Dermis blood vessel endothelial cell (primary cell): ENCODE results near the gene MYCL. TPM values are rescaled to one million over a fixed set of nuclear protein-coding genes. Genes with fewer than 3 reads are reported as not detected.
"Not testable (repeated sequence)": the region's sequence is repeated elsewhere in the genome, so short reads cannot be mapped to it uniquely, and the experiment has no call there.

Source experiments
- DNase-seq: peaks from one replicate; pipeline ENCODE4 v3.0.0; 2010
- total RNA-seq: library from RNA; depleted of rRNA; stranded (reverse); fragments of >200 nt; gene quantifications from 2 replicates; pipeline ENCODE4 v1.2.3, GENCODE V29; 2014

Gene MYCL
- total RNA-seq, 1 donor from 2014 or later = 0.17 TPM

DNA sequence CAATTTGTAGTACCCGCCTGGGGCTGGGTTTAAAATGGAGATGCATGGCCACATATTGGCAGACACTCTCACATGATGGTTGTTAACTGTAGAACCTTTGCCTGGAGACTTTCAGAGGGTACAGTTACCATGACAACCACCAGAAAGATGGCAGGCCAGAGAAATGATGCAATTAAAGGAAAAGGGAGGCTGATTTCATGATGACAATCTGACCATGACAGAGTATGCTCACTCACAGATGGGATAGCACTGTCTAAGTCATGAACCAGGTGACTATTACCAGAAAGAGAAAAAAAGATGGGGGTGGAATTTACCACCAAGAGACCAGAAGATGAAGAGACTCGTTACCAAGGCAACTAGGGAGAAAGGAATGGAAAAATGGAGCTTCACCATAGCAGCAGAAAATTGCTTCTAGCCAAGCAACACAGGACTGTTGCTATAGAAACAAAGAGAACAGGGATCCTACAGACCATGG is 14.9 kb downstream of the MYCL start:
- no peak for DNase-seq

DNA sequence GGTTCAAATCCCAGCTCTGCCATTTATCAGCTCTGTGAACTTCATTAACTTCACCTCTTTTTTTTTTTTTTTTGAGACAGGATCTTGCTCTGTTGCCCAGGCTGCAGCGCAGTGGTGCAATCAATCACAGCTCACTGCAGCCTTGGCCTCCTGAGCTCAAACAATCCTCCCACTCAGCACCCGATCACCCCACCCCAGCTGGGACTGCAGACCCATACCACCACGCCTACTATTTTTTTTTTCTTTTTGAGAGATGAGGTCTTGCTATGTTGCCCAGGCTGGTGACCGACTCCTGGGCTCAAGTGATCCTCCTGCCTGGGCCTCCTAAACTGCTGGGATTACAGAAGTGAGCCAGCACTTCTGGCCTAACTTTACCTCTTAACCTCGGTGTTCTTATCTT is 16.2 kb downstream of the MYCL start:
- no peak for DNase-seq

DNA sequence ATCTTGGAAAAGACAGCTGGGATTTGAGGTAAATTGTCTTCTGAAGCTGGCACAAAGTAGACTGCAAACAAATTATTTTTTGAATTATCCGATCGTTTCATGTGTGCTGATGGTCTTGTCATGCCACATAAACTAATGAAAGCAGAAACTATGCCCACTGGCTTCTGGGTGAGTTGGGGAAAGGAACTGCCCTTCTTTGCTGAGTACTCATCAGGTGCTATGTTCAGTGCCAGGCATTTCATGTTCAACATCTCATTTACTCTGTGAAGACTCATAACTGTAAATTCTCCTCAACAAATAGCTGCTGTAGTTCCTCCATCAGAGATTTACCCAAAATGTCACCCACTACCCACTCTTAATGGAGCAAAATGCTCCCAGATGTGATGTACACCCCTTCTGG is 19.6 kb downstream of the MYCL start:
- no peak for DNase-seq

DNA sequence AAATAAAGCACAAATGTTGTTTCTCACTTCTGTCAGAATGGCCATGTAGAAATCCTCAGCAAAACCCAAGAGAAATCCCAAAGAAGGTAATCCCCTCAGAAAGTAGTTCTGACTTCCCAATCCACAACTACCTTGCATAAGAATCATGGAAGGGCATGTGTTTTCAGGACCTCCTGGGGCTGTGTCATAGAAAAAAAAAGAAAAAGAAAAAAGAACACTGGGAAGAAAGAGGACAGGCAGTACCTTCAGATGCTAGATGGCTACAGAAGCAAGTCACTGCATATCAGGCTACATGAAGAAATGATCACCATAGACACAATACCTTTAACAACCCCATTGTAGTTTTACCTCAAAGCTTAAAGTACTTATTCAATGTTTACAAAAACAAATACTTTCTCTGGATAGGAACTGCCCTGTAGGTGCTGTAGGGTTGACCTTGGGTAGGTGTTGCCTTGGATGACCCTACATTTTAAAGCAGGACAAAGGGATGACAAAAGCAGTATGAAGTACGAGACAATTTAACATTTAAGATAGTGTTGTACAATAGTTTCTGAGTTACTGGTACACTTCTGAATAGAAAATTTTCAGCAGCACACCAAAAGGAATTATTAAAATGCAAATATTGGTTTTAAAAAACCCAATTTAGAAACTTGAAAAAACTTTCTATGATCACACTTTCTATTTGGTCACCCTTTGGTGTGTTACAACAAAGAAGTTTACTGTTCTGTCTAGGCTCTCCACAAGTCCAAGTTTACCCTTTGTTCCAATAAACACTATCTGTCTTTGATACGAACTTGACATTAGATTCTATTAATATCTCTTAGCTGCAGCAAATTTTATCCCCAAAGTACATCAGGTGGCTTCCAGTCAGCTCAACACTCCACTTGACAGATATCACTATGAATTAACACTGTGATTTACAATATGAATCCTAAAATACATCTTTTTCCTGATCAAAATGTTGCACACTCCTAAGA is 23.4 kb downstream of the MYCL start:
- DNase-seq = no peak

DNA sequence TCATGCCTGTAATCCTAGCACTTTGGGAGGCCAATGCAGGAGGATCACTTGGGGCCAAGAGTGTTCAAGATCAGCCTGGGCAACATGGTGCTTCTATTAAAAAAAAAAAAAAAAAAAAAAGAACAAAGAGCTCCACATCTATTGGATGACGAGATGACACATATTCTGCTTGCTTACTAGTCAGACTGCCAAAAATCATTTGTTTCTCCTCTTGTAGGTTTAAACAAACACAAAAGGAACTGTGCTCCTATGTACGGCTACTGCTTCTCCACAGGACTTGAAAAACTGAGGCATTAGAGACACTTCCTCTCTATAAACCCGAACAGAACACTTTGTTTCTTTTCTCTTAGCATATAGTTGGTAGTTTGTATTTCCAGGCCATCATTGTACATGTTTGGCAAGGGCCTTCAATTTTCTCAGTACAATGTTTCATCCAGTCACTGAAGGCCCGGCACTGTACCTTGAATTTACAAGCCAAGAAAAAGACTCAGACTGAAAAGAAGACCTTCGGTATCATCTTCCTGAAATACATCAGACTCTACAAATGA is 24.4 kb downstream of the MYCL start:
- no peak for DNase-seq

DNA sequence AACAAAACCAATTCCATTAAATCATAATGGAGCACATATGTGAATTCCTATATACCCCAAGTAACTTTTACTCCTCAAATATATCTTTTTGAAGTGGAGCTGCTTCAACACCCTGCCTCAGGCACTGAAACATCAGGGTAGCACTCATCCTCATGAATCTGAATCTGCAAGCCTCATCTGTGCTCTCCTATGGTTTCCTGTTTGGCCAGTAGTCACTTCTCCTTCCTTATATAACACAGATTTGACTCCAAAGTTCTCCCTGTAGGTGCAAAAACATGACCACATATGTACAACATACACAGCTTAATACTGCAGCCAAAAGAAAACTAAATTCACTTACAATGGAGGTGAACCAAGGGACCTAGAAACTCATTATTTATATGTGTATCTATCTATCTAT is 25.6 kb downstream of the MYCL start:
- no peak for DNase-seq

DNA sequence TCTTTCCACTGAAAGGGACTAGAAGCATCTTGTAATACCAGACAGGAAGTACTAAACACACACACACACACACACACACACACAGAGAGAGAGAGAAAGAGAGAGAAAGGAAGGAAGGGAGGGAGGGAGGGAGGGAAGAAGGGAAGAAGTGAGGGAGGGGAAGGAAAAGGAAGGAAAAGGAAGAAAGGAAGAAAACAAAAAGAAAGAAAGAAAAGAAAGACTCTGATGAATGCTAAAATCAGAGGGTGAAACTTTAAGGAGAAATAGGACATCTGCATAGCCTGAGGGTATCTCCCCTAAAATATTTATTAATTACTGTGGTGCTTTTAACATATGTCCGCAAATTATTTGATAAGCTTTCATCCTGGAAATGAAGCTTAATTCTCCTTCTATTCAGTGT is 29.0 kb downstream of the MYCL start:
- DNase-seq = no peak

DNA sequence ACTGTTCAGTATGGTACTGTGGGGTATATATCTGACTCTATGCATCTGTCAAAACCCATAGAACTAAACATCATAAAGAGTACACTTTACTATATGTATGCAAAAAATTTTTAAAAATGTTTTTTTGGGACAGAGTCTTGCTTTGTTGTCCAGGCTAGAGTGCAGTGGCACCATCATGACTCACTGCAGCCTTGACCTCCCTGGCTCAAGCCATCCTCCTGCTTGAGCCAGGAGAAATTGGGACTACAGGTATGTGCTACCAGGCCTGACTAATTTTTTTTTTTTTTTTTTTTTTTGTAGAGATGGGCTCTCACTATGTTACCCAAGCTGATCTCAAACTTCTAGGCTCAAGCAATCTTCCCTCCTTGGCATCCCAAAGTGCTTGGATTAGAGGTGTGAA is 29.9 kb downstream of the MYCL start:
- no peak for DNase-seq

DNA sequence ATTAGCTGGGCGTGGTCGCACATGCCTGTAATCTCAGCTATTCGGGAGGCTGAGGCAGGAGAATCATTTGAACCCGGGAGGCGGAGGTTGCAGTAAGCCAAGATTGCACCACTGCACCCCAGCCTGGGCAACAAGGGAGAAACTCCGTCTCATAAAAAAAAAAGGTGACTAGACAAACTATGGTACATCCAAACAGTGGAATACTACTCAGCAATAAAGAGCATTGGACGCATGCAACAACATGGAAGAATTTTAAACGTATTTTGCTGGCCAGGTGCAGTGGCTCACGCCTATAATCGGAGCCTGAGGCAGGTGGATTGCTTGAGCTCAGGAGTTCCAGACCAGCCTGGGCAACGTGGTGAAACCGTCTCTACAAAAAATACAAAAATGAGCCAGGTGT is 30.7 kb downstream of the MYCL start:
- not testable (repeated sequence) for DNase-seq

DNA sequence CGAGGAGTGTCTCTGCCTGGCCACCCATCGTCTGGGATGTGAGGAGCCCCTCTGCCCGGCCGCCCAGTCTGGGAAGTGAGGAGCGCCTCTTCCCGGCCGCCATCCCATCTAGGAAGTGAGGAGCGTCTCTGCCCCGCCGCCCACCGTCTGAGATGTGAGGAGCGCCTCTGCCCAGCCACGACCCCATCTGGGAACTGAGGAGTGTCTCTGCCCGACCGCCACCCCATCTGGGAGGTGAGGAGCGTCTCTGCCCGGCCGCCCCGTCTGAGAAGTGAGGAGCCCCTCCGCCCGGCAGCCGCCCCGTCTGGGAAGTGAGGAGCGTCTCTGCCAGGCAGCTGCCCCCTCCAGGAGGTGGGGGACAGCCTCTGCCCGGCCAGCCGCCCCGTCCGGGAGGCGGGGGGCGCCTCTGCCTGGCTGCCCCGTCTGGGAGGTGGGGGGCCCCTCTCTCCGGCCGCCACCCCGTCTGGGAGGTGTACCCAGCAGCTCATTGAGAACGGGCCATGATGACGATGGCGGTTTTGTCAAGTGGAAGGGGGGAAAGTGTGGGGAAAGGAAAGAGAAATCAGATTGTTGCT is 32.1 kb downstream of the MYCL start:
- not testable (repeated sequence) for DNase-seq

DNA sequence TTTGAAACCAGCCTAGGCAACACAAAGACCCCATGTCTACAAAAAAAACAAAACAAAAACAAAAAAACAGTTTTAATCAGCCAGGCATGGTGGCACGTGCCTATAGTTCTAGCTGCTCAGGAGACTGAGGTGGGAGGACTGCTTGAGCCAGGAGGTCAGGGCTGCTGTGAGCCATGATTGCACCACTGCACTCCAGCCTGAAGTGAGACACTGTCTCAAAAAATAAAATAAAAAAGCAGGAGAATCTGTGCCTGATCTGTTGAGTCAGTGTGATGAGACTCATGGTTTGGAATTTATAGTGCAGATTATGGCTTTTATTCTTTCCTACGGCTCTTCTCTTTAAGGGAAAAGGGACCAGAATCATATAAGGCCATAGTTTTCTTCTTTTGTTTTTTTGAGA is 35.0 kb downstream of the MYCL start:
- no peak for DNase-seq

DNA sequence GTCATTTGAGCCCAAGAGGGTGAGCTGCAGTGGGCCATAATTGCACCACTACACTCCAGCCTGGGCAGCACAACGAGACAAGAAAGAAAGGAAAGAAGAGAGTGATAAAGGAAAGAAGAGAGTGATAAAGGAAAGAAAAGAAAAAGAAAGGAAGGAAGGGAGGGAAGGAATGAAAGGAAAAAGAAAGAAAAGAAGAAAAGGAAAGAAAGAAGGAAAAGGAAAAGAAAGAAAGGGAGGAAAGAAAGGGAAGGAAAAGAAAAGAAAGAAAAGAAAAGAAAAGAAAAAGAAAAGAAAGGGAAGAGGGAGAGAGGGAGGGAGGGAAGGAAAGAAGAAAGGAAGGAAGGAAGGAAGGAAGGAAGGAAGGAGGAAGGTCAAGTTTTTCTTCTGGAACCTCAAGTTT is 36.0 kb downstream of the MYCL start:
- DNase-seq = no peak

DNA sequence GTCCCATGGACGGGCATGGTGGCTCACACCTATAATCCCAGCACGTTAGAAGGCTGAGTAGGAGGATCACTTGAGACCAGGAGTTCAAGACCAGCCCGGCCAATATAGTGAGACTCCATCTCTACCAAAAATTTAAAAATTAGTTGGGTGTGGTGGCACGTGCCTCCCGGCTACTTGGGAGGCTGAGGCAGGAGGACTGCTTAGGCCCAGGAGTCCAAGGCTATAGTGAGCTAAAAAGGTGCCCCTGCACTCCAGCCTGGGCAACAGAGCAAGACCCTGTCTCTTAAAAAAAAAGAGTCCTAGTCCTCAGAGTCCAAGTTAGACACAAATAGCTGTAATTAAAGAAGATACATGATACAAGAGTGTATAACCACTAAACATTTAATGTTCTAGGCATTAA is 38.5 kb downstream of the MYCL start:
- no peak for DNase-seq

DNA sequence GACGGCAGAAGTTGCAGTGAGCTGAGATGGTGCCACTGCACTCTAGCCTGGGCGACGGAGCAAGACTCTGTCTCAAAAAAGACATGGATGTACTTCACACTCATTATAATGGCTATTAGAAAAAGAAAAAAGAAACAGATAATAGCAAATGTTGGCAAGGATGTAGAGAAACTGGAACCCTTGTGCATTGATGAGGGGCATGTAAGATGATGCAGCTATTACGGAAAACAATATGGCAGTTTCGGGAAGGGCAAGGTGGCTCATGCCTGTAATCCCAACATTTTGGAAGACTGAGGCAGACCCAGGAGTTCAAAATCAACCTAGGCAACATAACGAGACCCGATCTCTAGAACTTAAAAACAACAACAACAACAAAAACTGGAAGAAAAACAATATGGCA is 40.7 kb downstream of the MYCL start:
- no peak for DNase-seq

DNA sequence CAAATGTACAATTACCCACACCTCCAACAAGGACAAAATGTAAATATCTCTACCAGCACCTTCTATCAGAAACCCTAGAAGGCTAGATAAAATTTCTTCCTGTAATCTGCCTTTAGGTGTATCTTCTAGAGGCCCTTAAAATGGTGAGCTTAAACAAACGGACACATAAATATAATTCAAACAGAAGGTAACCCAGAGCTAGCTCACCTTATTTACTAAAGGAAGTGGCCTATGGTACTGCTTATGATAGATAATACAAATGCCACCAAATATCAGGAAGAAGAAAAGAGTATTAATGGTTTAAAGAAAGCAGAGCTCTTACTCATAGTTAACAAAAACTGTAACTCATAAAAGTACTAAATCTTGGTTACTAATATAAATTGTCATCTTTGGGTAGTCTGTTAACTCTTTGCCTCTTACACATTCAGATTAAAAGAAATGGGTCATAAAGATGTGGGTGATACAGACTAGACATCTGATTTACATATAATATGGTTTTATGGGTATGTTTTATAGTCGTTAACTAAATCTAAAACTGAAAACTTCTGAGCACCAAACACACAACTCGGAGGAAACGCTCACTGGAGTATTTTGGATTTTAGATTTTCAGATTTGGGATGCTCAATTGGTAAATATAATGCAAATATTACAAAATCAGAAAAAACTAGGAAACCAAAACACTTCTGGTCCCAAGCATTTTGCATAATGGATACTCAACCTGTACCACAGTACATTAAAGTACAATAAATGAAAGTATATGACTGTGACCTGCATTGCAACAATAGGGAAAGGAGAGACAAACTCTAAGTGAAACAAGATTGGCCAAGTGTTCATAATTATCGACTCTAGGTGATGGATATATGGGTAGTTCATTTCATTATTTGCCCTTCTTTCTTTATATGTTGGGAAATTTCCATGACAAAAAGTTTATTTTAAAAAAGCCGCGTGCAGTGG is 41.6 kb downstream of the MYCL start:
- DNase-seq = no peak

DNA sequence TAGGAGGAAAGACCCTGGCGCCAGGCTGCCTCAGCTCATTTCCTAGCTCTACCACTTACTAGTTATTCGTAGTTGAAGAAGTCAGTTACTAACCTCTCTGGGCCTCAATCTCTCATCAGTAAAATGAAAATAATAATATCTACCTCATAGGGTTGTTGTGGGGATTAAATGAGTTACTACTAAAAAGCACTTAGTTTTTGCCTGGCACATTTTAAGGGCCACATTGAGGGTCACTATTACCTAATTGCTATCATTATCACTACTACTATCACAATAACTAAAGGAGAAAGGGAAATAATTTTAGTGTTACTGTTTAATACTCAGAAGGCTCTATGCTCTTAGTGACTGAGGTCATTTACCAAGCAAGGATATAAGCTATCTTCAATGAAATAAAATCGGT is 43.4 kb downstream of the MYCL start:
- DNase-seq = no peak

DNA sequence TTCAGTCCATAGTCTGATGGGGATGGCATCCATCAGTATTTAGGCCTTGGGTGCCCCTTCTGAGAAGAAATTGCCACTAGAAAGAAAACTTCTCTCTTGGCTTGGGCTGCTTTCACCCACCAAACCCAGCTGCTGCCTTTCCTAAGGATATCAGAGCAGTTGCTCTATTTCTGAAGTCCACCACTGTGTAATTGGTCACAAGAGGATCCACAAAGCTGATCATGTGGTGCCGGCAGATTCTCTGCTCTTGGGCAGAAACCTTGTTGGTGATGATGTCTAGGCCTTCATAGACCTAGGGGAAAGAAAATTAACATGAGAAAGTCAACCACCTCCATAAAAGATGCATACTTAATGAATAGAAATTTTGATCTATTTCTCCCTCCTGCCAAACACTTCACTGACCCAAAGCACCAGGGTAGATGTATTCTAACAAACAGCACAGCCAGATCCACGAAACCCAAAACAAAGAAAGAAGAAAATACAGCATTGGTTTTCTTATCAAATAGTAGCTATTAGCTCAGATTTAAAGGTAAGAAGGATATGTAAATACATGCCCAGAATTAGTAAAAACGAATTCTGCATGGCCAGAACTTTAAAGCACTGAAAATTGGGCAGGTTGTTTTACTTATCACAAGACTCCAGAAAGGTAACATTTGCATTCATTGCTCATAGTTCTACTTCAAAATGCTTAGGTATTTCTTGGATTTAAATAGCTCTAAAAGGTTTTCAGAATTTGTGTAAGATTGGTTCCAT is 44.4 kb downstream of the MYCL start:
- DNase-seq = no peak

DNA sequence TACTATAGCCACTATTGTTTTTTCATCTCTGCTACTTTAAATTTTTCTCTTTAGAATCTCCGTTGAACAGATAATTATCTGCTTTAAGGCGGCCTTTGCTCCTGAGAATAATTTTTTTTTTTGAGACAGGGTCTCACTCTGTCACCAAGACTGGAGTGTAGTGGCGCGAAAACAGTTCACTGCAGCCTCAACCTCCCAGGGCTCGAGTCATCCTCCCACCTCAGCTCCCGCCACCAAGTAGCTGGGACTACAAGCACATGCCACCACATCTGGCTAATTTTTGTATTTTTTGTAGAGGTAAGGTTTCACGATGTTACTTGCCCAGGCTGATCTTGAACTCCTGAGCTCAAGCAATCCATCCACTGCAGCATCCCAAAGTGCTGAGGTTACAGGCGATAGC is 47.0 kb downstream of the MYCL start:
- no peak for DNase-seq

DNA sequence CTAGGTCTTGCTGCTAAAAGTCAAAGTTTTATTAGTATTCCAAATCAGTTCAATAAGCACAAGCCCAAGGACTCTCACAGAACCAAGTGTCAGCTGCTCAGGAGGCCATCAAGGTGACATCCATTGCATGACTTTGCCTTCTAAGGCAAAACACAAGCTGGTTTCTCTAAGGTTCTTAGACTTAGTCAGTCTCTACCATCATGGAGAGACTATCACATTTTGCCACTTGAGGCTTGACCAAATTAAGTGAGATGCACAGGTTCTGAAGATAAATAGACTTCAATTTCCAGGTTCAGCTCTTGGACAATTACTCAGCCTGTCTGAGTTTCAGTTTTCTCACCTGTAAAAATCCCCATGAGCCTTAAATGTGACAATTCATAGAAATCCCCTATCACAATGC is 47.4 kb downstream of the MYCL start:
- DNase-seq = no peak

DNA sequence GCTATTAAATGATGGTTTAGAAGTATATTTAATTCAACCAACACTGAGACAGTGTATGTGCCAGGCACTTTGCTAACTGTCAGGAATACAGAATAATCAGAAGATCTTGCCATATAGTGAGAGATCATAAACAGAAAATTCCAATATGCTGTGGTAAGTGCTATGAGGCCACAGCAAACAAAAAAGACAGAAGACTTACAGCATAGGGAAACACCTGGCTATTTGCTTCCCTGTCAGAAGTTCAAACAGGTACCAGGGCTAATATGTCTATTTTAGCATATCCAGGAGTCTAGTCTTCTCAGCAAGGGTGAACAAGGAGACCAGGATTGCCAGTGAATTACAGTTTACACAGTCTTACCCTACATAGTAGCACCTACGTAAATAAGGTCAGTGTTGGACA is 48.8 kb downstream of the MYCL start:
- no peak for DNase-seq

DNA sequence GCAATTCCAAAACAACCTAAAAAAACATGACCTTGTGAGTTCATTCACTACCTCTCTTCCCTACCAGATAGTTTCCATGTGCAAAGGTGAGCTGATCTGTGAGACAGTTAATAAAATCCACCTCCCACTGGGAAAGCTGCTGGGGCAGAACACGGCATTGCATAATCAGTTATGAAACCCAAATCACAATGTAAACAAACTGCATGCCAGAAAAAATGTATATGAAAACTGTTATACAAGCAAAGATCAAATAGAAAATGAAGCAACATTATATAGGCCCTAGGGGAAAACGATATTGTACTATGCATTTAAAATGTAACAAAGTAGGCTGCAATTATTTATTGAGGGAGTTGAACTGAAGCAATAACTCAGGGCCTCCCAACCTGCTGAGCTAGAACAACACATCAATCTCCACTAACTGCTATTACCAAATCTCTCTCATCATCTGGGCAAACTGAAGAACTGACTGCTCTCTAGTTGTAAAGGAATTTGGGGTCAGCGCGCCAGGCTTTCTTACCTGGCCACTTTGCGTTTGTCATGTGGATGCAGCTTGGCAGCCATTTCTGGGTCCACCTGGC is 49.4 kb downstream of the MYCL start:
- no peak for DNase-seq
